ENCODE results near the gene INPP5D.
"Not testable (repeated sequence)": the region's sequence is repeated elsewhere in the genome, so short reads cannot be mapped to it uniquely, and the experiment has no call there.

Gene INPP5D

DNA sequence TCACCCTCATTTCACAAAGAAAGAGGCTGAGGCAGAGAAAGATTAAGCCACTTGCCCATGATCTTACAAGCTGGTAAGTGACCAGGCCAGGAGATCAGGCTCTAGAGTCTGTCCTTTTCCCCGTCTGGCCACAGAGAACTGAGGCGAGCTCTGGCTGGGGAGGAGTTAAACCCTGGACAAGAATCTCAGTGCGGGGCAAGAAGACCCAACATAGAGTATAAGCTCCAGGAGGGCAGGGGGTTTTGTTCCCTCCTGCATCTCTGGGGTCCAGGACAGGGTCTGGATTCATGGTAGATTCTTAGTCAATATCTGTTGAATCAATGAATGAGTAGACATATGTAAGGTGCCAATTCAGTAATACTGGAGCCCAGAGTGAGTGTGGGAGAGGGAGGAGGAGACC, 12.9 kb upstream of the INPP5D start:
- TF ChIP-seq, protein P1, sequence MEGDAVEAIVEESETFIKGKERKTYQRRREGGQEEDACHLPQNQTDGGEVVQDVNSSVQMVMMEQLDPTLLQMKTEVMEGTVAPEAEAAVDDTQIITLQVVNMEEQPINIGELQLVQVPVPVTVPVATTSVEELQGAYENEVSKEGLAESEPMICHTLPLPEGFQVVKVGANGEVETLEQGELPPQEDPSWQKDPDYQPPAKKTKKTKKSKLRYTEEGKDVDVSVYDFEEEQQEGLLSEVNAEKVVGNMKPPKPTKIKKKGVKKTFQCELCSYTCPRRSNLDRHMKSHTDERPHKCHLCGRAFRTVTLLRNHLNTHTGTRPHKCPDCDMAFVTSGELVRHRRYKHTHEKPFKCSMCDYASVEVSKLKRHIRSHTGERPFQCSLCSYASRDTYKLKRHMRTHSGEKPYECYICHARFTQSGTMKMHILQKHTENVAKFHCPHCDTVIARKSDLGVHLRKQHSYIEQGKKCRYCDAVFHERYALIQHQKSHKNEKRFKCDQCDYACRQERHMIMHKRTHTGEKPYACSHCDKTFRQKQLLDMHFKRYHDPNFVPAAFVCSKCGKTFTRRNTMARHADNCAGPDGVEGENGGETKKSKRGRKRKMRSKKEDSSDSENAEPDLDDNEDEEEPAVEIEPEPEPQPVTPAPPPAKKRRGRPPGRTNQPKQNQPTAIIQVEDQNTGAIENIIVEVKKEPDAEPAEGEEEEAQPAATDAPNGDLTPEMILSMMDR (conservative IDR thresholded peaks at IDR 0.05; ENCODE audit: low read depth, low read length) = no peak
- DNase-seq (ENCODE audit: low read depth) = no peak
- no peak overlapping the region for H3K4me3 ChIP-seq (ENCODE audit: low read depth, low read length)

DNA sequence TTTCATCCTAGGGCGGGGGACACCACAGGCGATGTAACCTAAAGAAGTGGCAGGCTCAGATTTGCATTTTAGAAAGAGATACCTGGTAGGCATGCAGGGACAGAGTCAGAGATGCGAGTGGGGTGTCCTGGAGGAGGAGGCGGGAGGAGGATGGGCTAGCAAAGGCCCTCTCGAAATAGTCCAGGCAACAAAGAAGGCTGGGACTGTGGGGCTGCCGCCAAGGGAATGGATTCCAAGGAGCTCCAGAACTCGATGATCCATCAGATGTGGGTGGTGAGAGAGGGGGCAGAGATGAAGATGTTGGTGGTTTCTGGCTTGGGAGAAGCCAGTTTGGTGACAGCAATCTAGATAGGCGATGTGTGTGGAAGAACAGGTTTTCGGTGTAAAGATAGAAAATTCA, 12.5 kb upstream of the INPP5D start:
- no peak for DNase-seq (ENCODE audit: low read depth)
- no peak overlapping the region for H3K4me3 ChIP-seq (ENCODE audit: low read depth, low read length)
- TF ChIP-seq, protein P1 (conservative IDR thresholded peaks at IDR 0.05; ENCODE audit: low read depth, low read length) = no peak

DNA sequence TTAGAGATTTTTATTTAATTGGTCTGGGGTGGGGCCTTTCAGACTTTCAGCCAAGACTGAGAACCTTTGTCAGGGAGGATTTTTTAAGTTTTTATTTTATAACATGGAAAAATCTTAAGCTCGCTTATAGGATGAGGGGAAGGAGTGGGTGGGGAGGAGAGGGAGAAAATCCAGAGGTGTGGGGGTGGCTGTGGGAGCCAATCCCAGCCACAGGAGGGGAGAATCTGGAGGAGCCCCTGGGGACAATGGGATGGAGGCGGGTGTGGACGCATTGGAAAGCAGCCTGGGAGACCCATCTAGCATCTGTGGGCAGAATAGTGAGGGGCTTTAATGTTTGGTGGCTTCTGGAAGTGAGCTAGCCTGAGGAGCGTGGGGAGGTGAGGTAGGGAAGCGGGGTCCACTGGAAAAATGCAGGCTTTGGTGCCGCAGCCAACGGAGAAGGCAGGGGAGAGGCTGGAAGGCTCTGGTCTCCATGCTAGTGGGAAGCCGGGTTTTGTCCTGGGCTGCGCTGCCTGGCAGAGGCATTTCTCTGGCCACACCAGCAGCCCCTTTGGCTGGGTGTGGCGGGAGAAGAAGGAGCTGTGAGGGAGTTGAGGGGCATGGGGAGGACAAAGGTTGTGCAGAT, 11.5 kb upstream of the INPP5D start:
- H3K4me3 ChIP-seq (ENCODE audit: low read depth, low read length) = no peak overlapping the region
- TF ChIP-seq, protein P1 (conservative IDR thresholded peaks at IDR 0.05; ENCODE audit: low read depth, low read length) = no peak
- no peak for DNase-seq (ENCODE audit: low read depth)

DNA sequence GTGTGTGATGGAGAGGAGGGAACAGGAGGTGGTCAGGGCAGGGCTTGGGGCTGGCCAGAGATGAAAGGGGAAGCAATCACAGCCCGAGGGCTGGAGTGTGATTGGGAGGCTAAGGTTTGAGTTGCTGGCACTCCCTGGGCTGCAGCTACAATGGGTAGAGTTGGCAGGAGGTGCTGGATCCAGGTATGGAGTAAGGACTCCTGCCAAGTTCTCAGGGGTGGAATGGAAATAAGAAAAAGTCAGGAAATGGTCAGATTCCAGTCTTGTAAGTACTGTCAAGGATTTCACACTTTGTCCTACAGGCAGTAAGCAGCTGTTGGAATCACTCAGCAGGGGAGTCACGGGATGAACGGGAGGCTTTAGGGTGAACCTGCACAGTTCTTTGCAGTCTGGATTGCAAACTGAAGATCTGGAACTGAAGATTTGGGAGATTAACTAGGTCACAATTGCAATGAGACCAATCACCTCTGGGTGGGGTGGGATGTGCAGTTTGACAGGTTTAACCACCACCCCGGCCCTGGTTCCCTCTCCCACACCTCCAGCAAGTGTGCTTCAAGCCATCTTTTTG, 10.9 kb upstream of the INPP5D start:
- peak; percentile 31 for DNase-seq (ENCODE audit: low read depth)

DNA sequence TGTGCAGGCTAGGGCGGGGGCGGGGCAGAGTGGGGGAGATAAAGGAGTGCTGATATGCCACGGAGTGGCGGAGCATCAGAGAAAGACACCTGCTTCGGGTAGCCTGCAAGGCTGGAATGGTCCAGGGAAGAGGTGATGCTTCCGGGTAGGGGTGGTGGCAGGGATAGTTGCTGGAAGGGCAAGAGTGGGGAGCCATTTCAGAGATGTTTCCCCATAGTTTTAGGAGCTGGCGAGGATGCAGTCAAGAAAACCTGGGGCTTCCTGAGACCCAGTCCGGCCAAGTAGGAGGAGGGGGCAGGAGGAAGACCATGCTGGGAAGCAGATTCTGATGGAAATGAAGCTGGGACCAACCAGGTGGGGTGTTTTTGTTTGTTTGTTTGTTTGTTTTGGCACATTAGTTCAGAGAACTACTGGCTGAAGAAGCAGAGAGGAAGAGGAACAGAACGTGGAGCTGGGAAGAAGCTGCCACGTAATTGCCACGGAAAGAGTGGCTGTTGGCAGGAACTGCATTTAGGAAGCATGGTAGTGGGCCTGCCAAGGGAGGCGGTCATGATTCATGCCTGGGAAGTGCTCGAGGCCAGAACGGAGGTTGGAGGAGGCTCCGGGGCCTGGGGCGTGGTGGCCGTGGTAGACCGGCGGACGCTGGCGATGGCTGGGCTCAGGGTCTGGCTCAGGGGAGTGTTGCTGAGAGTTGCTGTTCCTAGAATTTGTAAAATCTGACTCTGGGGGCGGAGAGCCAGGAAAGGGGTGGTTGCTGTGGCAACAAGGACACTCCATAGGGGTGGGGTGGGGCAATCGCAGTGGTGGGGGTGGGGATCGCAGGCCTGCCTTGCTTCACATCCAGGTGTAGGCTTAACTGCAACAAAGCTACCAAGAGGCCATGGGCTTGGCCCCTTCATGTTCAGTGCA, 8.6 kb upstream of the INPP5D start:
- no peak overlapping the region for H3K4me3 ChIP-seq (ENCODE audit: low read depth, low read length)
- DNase-seq (ENCODE audit: low read depth) = peak; percentile 42
- TF ChIP-seq, protein P1 (conservative IDR thresholded peaks at IDR 0.05; ENCODE audit: low read depth, low read length) = no peak

More for the DNA sequence above, 10.9 kb upstream of the INPP5D start:
- TF ChIP-seq, protein P1 (conservative IDR thresholded peaks at IDR 0.05; ENCODE audit: low read depth, low read length) = no peak
- no peak overlapping the region for H3K4me3 ChIP-seq (ENCODE audit: low read depth, low read length)

DNA sequence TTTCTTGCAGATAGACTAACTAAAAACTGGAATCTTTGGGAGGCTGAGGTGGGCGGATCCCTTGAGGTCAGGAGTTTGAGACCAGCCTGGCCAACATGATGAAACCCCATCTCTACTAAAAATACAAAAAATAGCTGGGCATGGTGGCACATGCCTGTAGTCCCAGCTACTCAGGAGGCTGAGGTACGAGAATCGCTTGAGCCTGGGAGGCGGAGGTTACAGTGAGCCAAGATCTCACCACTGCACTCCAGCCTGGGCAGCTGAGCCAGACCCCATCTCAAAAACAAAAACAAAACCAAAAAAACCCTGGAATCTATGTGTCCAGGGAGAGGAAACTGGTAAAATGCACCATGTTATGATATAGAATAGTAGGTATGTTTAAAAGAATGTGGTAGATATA, 7.6 kb upstream of the INPP5D start:
- not testable (repeated sequence) for H3K4me3 ChIP-seq (ENCODE audit: low read depth, low read length); DNase-seq (ENCODE audit: low read depth)

DNA sequence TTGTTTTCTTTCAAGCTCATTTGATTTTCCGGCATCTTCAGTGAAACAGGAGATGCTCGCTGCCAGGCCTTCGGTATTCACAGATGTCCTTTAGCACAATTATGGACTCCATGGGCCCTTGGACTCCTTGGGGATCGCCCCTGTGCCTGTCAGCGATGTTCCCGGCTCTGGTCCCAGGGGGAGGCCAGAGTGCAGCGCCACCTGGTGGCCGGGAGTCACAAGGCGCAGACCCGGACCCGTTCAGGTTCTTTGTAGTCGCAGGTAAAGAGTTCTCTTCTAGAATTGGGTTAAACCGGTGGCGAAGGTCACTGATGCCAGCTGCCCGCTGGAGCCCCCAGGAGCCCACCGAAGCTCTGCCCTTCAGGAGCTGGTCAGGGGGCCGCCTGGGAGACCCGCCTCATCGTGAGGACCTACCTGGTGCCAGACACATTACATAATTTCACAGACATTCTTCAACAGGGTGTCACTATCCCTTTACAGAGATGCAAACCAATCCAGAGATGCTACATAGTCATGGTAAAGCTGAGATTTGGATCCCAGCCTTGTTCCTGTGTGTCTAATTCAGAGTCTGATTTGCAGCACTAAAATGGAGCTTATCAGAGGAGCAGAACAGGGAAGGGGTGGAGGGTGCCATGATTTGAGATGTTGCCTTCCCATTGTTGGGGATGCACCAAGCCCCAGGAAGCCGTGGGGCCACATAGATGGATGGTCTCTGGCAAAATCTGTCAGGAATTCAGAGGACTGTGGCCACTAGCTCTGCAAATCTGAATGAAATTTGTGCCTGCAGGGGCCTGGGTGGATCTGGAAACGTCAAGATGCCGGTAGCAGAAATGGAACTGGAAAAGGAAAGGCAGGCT, 6.0 kb upstream of the INPP5D start:
- H3K4me3 ChIP-seq (ENCODE audit: low read depth, low read length) = no peak overlapping the region
- TF ChIP-seq, protein P1 (conservative IDR thresholded peaks at IDR 0.05; ENCODE audit: low read depth, low read length) = peak; percentile 97
- peak; percentile 51 for DNase-seq (ENCODE audit: low read depth)

Measured in choroid plexus epithelial cell (primary cell).